CD1c-positive myeloid dendritic cell (primary cell): ENCODE measurements around the gene LILRB1.
"Not testable (repeated sequence)": the region's sequence is repeated elsewhere in the genome, so short reads cannot be mapped to it uniquely, and the experiment has no call there.

Experiments used
- DNase-seq: peaks from one replicate; pipeline ENCODE4 v3.0.0-alpha.2; 2016; ENCODE audit errors: extremely low spot score

The LILRB1 gene

DNA sequence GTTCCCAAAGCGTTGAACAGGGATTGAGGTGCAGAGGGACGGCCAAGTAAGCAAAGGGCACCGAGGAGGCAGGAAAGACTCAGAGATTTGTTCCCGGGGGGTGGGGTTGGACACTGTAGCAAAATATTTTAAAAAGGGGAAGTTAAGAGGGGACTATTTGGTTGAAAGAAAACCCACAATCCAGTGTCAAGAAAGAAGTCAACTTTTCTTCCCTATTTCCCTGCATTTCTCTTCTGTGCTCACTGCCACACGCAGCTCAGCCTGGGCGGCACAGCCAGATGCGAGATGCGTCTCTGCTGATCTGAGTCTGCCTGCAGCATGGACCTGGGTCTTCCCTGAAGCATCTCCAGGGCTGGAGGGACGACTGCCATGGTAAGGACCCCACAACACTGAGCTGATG, at the start of gene LILRB1:
LILRB1 (plus strand) TSS at position 223 of the 400 bp plus-strand sequence. CDS start 590 bp downstream, outside the sequence.
- peak; percentile 74 for DNase-seq

DNA sequence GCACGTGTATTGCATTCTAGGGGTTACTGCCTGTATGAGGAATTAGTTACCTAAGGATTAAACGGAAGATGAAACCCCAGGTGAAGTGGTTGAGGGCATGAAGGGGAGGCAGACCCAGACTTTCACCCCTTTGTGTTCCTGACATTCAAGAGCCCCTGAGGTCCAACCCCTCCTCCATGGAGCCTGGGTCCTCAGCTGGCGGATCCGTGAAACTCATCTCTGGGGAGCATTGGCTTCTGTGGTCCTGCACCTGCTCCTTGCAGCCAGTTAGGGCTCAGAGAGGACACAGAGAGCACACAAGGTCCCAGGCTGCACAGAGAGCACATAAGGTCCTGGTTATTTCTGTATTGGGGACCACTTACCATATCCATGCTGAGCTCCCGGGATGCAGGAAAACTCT, 43.9 kb upstream of the LILRB1 start:
- DNase-seq, result no peak

GRCh38 chr19:54587026-54587425, 43.3 kb upstream of the LILRB1 start:
- no peak for DNase-seq

DNA sequence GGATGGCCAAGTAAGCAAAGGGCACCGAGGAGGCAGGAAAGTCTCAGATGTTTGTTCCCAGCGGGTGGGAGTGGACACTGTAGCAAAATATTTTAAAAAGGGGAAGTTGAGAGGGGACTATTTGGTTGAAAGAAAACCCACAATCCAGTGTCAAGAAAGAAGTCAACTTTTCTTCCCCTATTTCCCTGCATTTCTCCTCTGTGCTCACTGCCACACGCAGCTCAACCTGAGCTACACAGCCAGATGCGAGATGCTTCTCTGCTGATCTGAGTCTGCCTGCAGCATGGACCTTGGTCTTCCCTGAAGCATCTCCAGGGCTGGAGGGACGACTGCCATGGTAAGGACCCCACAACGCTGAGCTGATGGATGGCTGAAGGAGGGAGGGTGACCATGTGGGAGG, 36.8 kb upstream of the LILRB1 start, which contains the start of gene LILRA1:
LILRA1 (plus strand) TSS at position 188 of the 400 bp plus-strand sequence. CDS start 613 bp downstream, outside the sequence.
- peak; percentile 83 for DNase-seq

- DNase-seq, result peak; percentile 61
These were observed 36.2 kb upstream of the LILRB1 start for GRCh38 chr19:54593931-54594626.

GRCh38 chr19:54594737-54595136, 35.5 kb upstream of the LILRB1 start:
- no peak for DNase-seq

GRCh38 chr19:54595680-54596436, 34.4 kb upstream of the LILRB1 start:
- not testable (repeated sequence) for DNase-seq

GRCh38 chr19:54600212-54600611, 30.1 kb upstream of the LILRB1 start:
- DNase-seq, result peak; percentile 50

GRCh38 chr19:54606230-54606629, 24.1 kb upstream of the LILRB1 start:
- peak; percentile 90 for DNase-seq

DNA sequence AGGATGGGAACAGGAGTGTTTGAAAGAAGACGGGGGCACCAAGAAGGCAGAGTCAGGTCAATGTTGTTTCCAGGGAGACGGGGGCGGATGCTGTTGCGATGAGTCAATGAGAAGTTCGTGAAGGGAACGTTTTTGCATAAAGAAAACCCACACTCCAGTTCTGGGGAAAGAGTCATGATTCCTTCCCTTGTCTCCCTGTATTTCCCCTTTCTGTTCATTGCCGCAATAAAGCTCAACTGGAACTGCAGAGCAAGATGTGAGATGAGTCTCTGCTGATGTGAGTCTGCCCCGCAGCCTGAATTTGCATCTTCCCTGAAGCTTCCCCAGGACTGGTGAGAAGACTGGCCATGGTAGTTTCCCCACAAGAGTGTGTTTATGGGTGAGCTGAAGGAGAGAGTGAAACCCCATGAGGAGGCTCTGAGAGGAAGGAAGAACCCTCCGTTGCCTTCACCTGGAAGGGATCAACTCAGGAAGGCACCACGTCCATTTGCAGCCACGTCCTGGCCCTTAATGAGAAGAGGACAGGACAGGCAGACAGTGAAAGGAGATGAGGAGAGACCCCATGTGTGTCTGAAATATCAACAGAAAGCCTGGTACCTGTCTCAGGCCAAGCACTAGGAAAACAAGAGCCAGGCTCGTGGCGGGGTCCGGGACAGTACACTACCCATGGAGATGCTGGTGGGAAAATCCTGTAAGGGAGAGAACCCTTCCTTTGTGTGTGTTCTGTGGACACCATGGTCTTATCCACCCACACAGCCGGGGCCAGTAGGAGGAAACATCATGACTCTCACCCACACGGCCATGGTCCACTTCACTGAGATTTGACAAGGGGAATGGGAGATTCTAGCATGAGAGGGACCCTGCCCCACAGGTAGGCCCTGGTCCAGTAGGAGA, 23.1 kb upstream of the LILRB1 start:
- peak; percentile 94 for DNase-seq

DNA sequence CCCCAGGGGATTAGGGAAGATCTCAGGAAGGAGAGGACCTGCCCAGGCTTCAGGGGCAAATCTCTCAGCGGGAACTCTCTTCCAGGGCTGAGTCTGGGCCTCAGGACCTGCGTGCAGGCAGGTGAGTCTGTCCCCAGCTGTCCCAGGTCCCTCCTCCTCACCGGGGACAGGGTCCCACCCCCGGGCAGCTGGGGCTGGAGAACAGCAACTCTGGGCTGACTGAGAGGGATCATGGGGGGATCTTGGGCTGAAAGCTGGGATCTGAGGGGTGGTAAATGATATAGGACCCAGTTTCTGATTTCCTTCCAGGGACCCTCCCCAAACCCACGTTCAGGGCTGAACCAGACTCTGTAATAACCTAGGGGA, 22.5 kb upstream of the LILRB1 start:
- DNase-seq, result no peak

- DNase-seq, result no peak
These were observed 22.1 kb upstream of the LILRB1 start for GRCh38 chr19:54608205-54608604.

DNA sequence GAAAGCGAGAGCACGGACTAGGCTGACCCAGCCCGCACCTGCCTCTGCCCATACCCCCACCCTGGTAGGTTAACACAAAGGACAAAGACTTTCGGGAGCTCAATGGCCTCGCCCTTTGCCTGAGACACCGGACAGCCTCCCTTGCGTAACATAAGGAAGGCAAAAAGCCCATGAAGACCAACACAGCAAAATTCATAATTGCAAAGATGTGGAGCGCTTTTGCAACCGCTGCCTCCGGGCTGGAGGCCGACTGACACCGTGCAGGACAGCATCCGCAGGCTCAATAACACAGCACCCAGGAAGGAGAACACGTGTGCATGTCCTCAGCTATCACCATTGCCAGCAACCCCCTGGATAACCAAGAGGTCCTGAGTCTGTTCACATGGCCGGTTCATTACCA, 21.5 kb upstream of the LILRB1 start:
- DNase-seq, result peak; percentile 51

GRCh38 chr19:54609356-54609791, 20.9 kb upstream of the LILRB1 start:
- DNase-seq, result no peak

DNA sequence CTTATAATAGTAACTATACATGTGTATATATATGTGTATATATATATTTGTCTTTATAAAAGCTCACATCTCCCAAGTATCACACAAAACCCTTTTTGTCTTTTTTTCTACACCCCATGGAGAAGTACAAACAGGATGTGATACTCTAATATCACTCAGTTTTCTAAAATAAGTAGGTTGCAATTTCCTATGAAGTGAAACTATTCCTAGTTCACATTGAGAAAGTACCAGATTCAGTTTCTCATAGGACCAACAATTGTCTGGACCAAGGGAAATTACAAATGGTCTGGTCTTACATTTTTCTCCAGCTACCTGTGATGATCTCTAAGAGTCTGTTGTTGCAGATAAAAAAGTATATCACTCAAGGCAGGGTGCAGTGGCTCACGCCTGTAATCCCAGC, 17.9 kb upstream of the LILRB1 start:
- DNase-seq, result peak; percentile 84

- DNase-seq, result peak; percentile 48
These were observed 15.6 kb upstream of the LILRB1 start for GRCh38 chr19:54614726-54615125.

- DNase-seq, result no peak
These were observed 14.2 kb upstream of the LILRB1 start for GRCh38 chr19:54616057-54616456.

DNA sequence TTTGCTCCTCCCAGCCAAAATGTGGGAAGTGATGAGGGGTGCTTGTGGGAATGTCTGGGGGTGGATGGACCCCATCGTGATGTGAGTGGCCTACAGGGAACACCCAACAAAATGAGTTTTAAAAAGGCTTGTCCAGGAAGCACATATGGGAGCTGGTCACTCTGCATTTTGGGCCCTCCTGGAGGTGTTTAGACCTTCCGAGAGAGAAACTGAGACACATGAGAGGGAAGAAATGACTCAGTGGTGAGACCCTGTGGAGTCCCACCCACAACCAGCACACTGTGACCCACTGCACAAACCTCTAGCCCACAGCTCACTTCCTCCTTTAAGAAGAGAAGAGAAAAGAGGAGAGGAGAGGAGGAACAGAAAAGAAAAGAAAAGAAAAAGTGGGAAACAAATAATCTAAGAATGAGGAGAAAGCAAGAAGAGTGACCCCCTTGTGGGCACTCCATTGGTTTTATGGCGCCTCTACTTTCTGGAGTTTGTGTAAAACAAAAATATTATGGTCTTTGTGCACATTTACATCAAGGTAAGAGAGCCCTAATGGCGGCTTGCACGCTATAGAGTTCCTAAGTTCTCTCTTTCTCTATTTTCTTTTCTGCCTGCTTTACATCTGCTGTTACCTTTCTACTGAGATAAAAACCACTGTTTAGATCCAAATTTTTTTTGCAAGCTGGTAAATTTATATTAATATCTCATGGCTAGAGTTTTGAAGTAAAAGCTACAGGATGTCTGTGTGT, 13.3 kb upstream of the LILRB1 start:
- peak; percentile 70 for DNase-seq

DNA sequence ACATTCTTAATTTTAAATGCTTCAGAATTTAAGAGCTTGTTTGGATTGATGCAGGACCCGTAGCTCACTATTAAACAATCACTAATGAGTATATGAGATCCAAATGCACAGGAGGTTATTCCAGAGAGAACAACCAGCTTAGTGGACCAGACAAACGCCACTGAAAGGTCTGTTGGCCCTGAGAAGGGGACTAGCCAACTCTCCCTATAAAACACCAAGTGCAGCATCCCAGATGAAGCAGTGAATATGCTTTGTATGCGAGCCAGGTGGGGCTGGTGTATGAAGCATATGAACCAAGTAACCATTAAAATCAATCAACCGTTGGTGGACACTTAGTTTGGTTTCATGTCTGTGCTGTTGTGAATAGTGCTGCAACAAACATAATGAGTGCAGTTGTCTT, 9.8 kb upstream of the LILRB1 start:
- DNase-seq, result no peak

- no peak for DNase-seq
These were observed 7.9 kb upstream of the LILRB1 start for GRCh38 chr19:54622431-54622830.

DNA sequence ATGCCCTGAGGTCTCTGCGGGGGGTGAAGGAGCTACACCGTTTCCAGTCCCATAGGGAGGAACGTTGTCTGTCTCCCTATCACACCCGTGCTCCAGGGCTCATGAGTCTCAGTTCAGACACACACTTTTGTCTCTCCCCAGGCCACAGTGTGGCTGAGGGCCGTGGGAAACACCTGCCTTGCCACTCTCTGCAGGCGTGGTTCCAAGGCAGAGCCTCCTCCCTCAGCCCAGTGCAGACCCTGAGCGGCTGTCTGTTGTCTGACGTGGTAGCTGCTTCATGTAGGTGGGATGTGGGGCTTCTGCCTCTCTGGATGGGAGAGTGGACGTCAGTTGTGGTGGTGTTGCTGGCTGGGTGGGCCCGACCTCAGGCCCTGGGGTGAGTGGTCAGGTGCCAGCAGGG, 6.0 kb upstream of the LILRB1 start:
- DNase-seq, result not testable (repeated sequence)
